H9 (cell line): Measurements from ENCODE around the gene CPLX4. TPM values are rescaled to one million over a fixed set of nuclear protein-coding genes. Genes with fewer than 3 reads are reported as not detected.

Source experiments
- DNase-seq: peaks from one replicate; pipeline ENCODE4 v3.0.0-alpha.2; 2017
- H2AFZ ChIP-seq: one replicate; pipeline ENCODE4 v1.6.1; 2013; ENCODE audit warnings: mild to moderate bottlenecking, low read length, control low read depth, moderate library complexity
- H2AK5ac ChIP-seq: 2 replicates; pipeline ENCODE4 v1.6.1; 2013; ENCODE audit warnings: low read length, control low read depth, mixed read lengths; ENCODE audit not compliant: insufficient read length
- H2BK120ac ChIP-seq: one replicate; pipeline ENCODE4 v1.6.1; 2013; ENCODE audit warnings: low read depth, mild to moderate bottlenecking, low read length, control low read depth, inconsistent platforms; ENCODE audit not compliant: poor library complexity, severe bottlenecking
- H2BK12ac ChIP-seq: 2 replicates; pipeline ENCODE4 v1.6.1; 2013; ENCODE audit warnings: low read length, control low read depth, mixed read lengths, low read depth; ENCODE audit not compliant: insufficient read length
- H2BK15ac ChIP-seq: 2 replicates; pipeline ENCODE4 v1.6.1; 2013; ENCODE audit warnings: low read depth, low read length, control low read depth
- H2BK20ac ChIP-seq: one replicate; pipeline ENCODE4 v1.6.1; 2013; ENCODE audit warnings: low read depth, mild to moderate bottlenecking, low read length, control low read depth, inconsistent platforms; ENCODE audit not compliant: poor library complexity, severe bottlenecking
- H2BK5ac ChIP-seq: 2 replicates; pipeline ENCODE4 v1.6.1; 2013; ENCODE audit warnings: low read length, control low read depth, mixed read lengths; ENCODE audit not compliant: insufficient read length
- H3K14ac ChIP-seq: 2 replicates; pipeline ENCODE4 v1.6.1; 2013; ENCODE audit warnings: low read length, control low read depth; ENCODE audit not compliant: insufficient read depth
- H3K18ac ChIP-seq: 2 replicates; pipeline ENCODE4 v1.6.1; 2013; ENCODE audit warnings: low read depth, mild to moderate bottlenecking, mixed read lengths, low read length, control low read depth; ENCODE audit not compliant: insufficient read length
- H3K23ac ChIP-seq: 2 replicates; pipeline ENCODE4 v1.6.1; 2013; ENCODE audit warnings: low read length, control low read depth, mixed read lengths, low read depth; ENCODE audit not compliant: insufficient read length
- H3K23me2 ChIP-seq: 2 replicates; pipeline ENCODE4 v1.6.1; 2013; ENCODE audit warnings: low read depth, mild to moderate bottlenecking, mixed read lengths, low read length, control low read depth; ENCODE audit not compliant: insufficient read length, poor library complexity, severe bottlenecking
- H3K27ac ChIP-seq: 2 replicates; pipeline ENCODE4 v1.5.1; 2013; ENCODE audit warnings: low read length, control low read depth, mixed read lengths, low read depth; ENCODE audit not compliant: insufficient read length
- H3K27me3 ChIP-seq: 2 replicates; pipeline ENCODE4 v1.6.1; 2013; ENCODE audit warnings: low read length, control low read depth, inconsistent platforms; ENCODE audit not compliant: insufficient read depth
- H3K4ac ChIP-seq: 2 replicates; pipeline ENCODE4 v1.6.1; 2013; ENCODE audit warnings: low read depth, mild to moderate bottlenecking, control low read depth, inconsistent platforms, low read length, moderate library complexity
- H3K4me1 ChIP-seq: 2 replicates; pipeline ENCODE4 v1.6.1; 2013; ENCODE audit warnings: low read length, control low read depth, inconsistent platforms; ENCODE audit not compliant: insufficient read depth
- H3K4me2 ChIP-seq: 2 replicates; pipeline ENCODE4 v1.6.1; 2013; ENCODE audit warnings: low read length, control low read depth, mixed read lengths; ENCODE audit not compliant: insufficient read length, insufficient read depth
- H3K56ac ChIP-seq: 2 replicates; pipeline ENCODE4 v1.6.1; 2013; ENCODE audit warnings: low read depth, mild to moderate bottlenecking, mixed read lengths, low read length, control low read depth; ENCODE audit not compliant: insufficient read length
- H3K79me1 ChIP-seq: 2 replicates; pipeline ENCODE4 v1.6.1; 2013; ENCODE audit warnings: low read depth, mild to moderate bottlenecking, moderate library complexity, low read length, control low read depth, inconsistent platforms; ENCODE audit not compliant: insufficient read depth, poor library complexity, severe bottlenecking
- H3K79me2 ChIP-seq: 2 replicates; pipeline ENCODE4 v1.6.1; 2013; ENCODE audit warnings: low read length, control low read depth, inconsistent platforms; ENCODE audit not compliant: insufficient read depth
- H3K9ac ChIP-seq: 2 replicates; pipeline ENCODE4 v1.6.1; 2013; ENCODE audit warnings: low read length, control low read depth, mixed read lengths; ENCODE audit not compliant: insufficient read length; ENCODE audit errors: extremely low read depth
- H3K9me3 ChIP-seq: one replicate; pipeline ENCODE4 v1.6.1; 2013; ENCODE audit warnings: low read depth, low read length, inconsistent platforms; ENCODE audit not compliant: control insufficient read depth
- H3T11ph ChIP-seq: one replicate; pipeline ENCODE4 v1.6.1; 2013; ENCODE audit warnings: mild to moderate bottlenecking, low read length, control low read depth, inconsistent platforms
- H4K20me1 ChIP-seq: one replicate; pipeline ENCODE4 v1.6.1; 2013; ENCODE audit not compliant: control insufficient read depth, insufficient read length, insufficient read depth
- H4K5ac ChIP-seq: 2 replicates; pipeline ENCODE4 v1.6.1; 2013; ENCODE audit warnings: low read depth, mild to moderate bottlenecking, mixed read lengths, low read length, control low read depth; ENCODE audit not compliant: insufficient read length
- H4K8ac ChIP-seq: replicated peaks from 2 replicates; pipeline ENCODE4 v1.6.1; 2013; ENCODE audit warnings: low read length, control low read depth, mixed read lengths, low read depth; ENCODE audit not compliant: insufficient read length
- H4K91ac ChIP-seq: 2 replicates; pipeline ENCODE4 v1.6.1; 2013; ENCODE audit warnings: low read depth, mild to moderate bottlenecking, moderate library complexity, mixed read lengths, low read length, control low read depth; ENCODE audit not compliant: insufficient read length
- H3K27ac Mint-ChIP-seq, 3 experiments: 2 replicates in 2 of 3; 3 replicates in 1 of 3; pipeline ENCODE4 v1.8.0; 2020 to 2021; ENCODE audit warnings: mixed read lengths in 3 of 3, mild to moderate bottlenecking in 1 of 3, moderate library complexity in 1 of 3
- H3K27me3 Mint-ChIP-seq: 2 replicates; pipeline ENCODE4 v1.8.0; 2021; ENCODE audit warnings: low read depth, mild to moderate bottlenecking, moderate library complexity, mixed read lengths
- H3K36me3 Mint-ChIP-seq, 3 experiments: 2 replicates in 2 of 3; 3 replicates in 1 of 3; pipeline ENCODE4 v1.8.0; 2020 to 2021; ENCODE audit warnings: low read depth in 3 of 3, mixed read lengths in 3 of 3; ENCODE audit not compliant: insufficient read depth in 1 of 3
- H3K4me1 Mint-ChIP-seq, 2 experiments: 2 replicates each; pipeline ENCODE4 v1.8.0; 2020; ENCODE audit warnings: mixed read lengths in 2 of 2
- H3K4me3 Mint-ChIP-seq, 2 experiments: 2 replicates in 1 of 2; 3 replicates in 1 of 2; pipeline ENCODE4 v1.8.0; 2020 to 2021; ENCODE audit warnings: mild to moderate bottlenecking in 2 of 2, mixed read lengths in 2 of 2, moderate library complexity in 1 of 2
- H3K9me3 Mint-ChIP-seq, 2 experiments: 2 replicates in 1 of 2; 3 replicates in 1 of 2; pipeline ENCODE4 v1.8.0; 2020; ENCODE audit warnings: mild to moderate bottlenecking in 2 of 2, mixed read lengths in 2 of 2, moderate library complexity in 1 of 2
- total RNA-seq: library from RNA; stranded (reverse); gene quantifications from 2 replicates; pipeline ENCODE4 v1.2.1, GENCODE V29; 2021
- TF ChIP-seq, protein P1 (sequence below): fragments of 200-600 bp; sonication (generic); conservative IDR thresholded peaks from 3 replicates; pipeline ENCODE4 v1.8.0; 2021; ENCODE audit warnings: antibody characterized with exemption, mild to moderate bottlenecking

CPLX4 gene
- total RNA-seq, 1 experiment from 2014 or later = not detected

DNA sequence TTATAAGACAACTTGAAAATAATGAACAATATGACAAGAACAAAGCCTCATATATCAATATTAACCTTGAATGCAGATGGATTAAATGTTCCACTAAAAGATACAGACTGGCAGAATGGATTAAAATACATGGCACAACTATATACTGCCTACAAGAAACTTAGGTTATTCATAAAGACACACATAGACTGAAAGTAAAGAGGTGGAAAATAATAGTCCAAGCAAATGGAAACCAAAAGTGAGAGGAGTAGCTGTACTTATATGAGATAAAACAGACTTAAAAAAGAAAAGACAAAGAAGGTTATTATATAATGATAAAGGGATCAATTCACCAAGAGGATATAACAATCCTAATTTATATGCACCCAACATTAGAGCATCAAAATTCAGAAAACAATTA, 22.4 kb upstream of the CPLX4 start:
- Histone ChIP-seq H3K18ac (no peak overlapping the region), H3K56ac (no peak overlapping the region), H3K4ac (no peak overlapping the region), H2BK120ac (no peak overlapping the region), H4K8ac (no peak overlapping the region), H3K14ac (no peak overlapping the region), H3K23ac (no peak overlapping the region), H2BK12ac (no peak overlapping the region), H3K23me2 (no peaks in the 10 kb centered on the region), H2AK5ac (no peak overlapping the region), H3K27me3 (no peaks in the 10 kb centered on the region), H3K9me3 (no peaks in the 10 kb centered on the region), H4K91ac (no peak overlapping the region), H4K20me1 (no peaks in the 10 kb centered on the region), H3K27ac (no peak overlapping the region), H3K9ac (no peak overlapping the region), H4K5ac (no peak overlapping the region), H3K4me2 (no peak overlapping the region), H2AFZ (no peak overlapping the region), H2BK20ac (no peak overlapping the region), H3K79me2 (no peaks in the 10 kb centered on the region; the same call in 1 of the 2 replicates), H3T11ph (no peak overlapping the region), H3K4me1 (no peaks in the 10 kb centered on the region), H2BK15ac (no peak overlapping the region), H2BK5ac (no peak overlapping the region), H3K79me1 (no peaks in the 10 kb centered on the region)
- Mint-ChIP-seq H3K4me1 (no peaks in the 10 kb centered on the region), H3K27ac (no peak overlapping the region), H3K27me3 (no peaks in the 10 kb centered on the region), H3K9me3 (no peaks in the 10 kb centered on the region; a peak in 1 of 5 replicates), H3K4me3 (no peak overlapping the region), H3K36me3 (peaks cover 68 to 91% (median 88%) of the 10 kb centered on the region in 3 experiments)
- no peak for DNase-seq
- TF ChIP-seq, protein P1, sequence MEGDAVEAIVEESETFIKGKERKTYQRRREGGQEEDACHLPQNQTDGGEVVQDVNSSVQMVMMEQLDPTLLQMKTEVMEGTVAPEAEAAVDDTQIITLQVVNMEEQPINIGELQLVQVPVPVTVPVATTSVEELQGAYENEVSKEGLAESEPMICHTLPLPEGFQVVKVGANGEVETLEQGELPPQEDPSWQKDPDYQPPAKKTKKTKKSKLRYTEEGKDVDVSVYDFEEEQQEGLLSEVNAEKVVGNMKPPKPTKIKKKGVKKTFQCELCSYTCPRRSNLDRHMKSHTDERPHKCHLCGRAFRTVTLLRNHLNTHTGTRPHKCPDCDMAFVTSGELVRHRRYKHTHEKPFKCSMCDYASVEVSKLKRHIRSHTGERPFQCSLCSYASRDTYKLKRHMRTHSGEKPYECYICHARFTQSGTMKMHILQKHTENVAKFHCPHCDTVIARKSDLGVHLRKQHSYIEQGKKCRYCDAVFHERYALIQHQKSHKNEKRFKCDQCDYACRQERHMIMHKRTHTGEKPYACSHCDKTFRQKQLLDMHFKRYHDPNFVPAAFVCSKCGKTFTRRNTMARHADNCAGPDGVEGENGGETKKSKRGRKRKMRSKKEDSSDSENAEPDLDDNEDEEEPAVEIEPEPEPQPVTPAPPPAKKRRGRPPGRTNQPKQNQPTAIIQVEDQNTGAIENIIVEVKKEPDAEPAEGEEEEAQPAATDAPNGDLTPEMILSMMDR = no peak
